GM19099 (cell line): Measurements from ENCODE around the gene IRAK3.
A peak's percentile ranks its signal among the peaks of the same experiment; 100 is the strongest.

Source experiments
- POLR2A ChIP-seq: IDR thresholded peaks from 3 replicates; pipeline ENCODE4 v1.6.1; 2011; ENCODE audit warnings: low read depth; ENCODE audit not compliant: insufficient read length; ENCODE audit errors: extremely low read depth

IRAK3 gene

DNA sequence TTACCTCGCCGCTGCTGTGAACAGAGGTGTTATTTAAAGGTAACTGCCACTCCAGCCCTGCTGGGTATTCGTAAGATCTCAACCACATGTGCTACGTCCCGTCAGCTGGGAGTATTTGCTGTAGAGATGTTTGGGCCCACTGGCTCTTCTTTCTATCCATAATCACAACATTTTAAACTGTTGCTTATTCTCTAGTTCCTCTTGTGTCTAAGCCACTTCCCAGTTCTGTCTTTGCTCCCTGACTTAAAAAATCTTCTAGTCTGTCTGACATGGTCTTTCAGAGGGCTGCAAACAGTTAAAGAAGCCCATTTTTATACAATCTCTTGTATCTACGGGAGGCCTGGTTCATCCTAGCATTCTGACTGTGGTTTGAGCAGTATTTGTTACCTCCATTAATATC, 80.1 kb downstream of the IRAK3 start:
- no peak for TF ChIP-seq POLR2A

DNA sequence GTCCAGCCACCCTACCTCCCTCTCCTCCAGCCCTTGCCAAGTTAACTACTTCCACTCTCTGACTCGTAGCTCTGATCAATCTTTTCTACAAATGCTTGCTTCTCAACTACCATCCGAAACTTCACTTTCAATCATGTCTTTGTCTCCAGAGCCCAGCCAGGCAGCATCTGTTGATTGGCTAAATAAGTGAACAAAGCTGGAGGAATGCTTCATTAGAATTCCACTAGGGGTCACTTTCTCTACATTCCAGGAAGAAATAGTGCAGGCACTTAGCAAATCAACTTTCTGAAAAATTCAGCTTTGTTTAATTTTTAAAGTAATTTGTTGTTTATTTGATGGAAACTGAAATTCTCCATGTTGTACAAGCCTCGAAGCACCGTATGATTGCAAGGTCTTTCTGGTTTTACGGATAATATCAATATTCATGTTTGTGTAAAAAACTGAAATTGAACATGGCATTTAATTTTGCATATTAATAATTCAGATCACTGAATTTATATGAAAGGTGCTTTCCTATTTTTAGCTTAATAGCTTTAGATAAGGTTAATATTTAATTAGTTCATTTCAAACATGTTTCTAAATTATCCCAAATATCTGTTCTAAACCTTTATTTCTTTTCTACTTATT, 80.9 kb downstream of the IRAK3 start:
- TF ChIP-seq POLR2A, result no peak

DNA sequence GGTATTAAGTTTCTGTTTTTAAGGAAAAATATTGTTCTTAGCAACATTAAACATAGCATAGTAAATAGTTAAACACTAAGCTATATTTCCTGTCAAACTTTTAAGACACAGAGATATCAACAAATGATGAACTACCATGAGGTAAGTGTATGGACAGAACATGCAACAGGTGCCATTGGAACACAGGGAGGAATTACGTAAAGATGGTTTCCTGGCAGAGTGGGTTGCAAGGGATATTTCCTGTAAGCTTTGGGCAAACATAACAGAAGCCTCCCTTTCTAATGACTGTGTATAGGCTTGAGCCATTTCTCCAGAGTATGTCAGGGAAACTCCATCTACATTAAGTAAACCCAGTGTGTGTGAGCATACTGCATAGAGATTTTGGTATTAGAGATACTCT, 81.6 kb downstream of the IRAK3 start:
- no peak for TF ChIP-seq POLR2A

DNA sequence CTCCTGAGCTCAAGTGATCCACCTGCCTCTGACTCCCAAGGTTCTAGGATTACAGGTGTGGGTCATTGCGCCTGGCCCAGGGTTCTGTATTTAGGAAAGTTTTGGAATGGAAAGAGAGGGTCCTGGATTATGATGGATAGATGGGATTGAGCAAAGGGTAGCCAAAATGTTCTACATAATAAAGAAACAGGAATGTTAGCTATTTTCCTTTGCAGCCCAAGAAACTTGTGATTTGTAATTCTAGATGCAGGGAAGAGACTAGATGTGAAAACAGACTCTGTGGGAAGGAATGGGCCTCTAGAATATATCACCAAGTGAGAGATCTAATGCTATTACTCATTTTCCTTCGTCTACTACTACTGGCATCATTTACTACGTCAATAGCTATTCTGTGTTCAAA, 83.6 kb downstream of the IRAK3 start:
- no peak for TF ChIP-seq POLR2A

DNA sequence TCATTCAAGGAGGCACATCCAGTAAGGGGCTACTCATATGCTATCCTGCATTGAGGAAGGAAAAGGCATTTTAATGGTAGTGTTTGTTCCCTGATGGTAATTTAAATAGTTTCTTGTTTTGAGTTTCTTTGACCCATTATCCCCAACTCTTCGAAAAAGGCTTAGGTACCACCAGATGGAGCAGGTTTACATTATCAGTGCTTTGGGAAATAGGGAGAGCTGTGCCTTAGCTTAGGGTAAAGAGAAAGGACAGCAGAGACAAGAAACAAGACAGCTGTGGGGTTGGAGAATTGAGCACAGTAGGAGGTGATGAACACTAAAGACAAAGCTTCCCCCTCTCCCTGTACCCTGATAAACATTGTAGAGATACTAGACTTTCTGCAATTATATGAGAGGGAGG, 84.1 kb downstream of the IRAK3 start:
- TF ChIP-seq POLR2A, result no peak

DNA sequence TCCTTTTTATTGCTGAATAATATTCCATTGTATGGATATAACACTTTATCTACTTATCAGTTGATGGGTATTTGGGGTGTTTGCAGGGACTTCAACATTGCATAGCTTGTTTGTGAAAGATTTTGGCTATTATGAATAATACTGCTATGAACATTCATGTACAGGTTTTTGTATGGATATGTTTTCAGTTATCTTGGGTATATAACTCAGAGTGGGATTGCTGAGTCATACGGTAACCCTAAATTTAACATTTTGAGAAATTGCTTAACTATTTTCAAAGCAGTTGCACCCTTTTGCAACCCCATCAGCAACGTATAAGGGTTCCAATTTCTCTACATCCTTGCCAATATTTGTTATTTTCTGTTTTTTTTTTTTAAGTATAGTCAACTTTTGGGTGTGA, 86.0 kb downstream of the IRAK3 start:
- no peak for TF ChIP-seq POLR2A

DNA sequence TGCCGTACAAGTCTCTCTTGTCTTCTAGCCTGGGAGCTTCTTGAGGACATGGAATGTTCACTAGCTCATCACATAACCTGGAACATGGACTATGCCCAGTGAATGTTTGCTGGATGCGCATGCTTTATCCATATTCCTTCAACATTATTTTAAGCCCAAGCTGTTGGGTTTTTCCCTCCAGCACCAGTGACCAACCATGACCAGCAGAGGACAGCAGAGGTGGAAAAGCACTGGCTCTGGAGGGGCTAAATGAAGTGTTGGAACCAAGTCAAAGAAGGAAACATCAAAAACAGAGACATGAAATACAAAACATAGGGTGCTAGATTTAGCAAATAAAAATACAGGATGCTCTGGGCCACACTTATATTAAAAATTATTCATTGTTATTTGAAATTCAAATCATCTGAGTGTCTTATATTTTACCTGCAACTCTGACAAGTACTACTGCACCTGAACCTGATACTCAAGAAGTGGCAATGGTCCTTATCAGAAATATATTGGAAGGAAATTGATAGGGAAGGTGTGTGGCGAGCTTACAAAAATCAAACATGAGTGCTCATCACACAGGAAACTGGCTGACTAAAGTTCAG, 90.2 kb downstream of the IRAK3 start:
- no peak for TF ChIP-seq POLR2A

DNA sequence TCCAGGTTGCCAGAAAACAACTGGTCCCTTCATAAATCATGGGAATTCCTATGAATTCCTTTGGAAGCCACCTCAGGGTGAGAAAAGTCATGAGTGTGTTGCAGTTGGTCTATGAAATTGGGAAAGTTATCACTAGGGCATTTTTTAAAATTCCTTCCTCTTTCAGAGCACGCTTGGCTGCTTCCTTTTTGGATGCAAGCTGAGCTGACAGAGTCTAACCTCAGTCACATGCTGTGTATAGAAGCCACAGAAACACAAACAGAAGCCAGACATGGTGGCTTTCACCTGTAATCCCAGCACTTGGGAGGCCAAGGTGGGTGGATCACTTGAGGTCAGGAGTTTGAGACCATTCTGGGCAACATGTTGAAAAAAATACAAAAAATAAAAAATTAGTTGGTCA, 91.5 kb downstream of the IRAK3 start:
- no peak for TF ChIP-seq POLR2A

DNA sequence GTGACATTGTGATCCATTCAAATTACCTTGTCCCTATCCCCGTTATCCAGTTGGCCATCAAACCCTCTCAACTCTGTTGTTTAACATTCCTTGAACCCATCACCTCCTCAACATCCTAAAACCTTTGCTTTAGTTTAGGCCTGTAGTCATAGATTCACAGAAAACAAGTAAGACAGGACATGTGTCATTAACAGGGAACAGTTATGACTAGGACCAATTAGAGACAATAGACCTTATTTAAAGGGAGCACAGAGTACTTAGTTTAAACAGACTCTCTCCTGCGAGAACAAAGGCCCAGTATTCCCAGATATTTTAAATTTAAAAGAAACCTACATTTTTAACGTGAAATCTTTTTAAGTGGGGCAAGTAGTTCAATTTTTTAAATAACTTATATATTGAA, 93.2 kb downstream of the IRAK3 start:
- TF ChIP-seq POLR2A, result no peak

DNA sequence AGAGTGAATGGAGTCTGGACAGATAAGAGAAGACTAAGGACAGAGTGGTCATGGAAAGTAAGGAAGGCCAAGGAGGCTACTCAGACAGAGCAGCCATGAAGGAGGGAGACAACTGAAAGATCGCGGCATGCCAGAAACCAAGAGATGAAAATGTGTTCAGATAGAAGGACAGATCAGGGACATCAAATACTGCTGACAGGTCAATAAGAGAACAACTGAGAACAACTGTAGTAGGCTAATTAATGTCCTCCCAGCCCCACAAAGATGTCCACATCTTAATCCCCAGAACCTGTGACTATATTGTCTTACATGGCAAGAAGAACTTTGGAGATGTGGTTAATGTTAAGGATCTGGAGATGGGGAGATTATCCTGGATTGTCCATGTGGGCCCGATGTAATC, 98.3 kb downstream of the IRAK3 start:
- no peak for TF ChIP-seq POLR2A

DNA sequence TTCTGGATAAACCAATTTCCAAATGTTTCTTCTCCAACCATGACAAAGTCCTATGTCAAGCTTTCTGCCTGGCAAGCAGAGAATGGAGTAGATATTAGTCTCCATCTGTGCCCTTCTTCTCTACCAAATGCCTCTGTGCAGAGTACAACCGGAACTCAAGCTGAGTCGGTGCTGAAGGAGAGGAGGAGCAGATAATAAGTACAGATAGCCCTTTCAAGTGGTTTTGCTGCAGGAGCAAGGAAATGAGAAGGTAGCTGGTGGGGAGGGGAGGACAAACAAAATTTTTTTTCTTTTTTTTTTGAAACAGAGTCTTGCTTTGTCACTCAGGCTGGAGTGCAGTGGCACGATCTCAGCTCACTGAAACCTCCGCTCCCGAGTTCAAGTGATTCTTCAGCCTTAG, 99.1 kb downstream of the IRAK3 start:
- TF ChIP-seq POLR2A, result no peak

DNA sequence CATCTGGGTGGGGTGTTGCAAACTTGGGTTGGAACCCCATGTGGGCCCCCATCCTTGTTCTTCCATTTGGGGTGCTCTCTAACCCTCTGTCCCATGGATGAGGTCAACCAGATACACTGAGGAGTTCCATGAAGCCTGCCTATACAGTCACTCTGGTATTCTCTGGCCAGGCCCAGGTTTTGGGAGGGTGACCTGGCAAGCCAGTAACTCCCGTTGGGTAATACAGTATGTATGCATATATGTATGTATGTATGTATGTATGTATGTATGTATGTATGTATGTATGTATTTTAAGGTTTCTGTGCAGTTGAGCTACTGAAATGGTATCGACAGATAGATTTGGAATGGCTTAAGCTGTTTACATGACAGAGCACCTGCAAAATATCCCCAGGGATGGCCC, 100.5 kb downstream of the IRAK3 start:
- TF ChIP-seq POLR2A, result no peak

DNA sequence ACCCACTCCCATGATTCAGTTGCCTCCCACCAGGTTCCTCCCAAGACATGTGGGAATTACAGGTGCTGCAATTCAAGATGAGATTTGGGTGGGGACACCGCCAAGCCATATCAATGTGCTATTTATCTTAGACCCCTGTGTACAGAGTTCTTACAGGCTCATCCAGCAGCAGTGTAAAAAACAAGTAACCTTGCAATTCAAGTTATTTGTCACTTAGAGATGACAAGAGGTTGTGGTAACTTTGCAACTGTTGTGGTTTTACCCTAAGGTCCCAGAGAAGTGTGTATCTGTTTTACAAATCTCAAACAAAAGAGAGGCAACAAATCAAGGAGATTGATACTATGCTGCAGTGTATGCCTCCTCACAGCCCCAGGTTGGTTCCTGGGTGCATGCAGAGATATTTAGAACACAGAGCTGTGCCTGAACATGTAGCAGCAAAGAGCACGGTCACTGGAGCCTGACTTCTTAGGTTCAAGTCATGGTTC, 101.7 kb downstream of the IRAK3 start:
- no peak for TF ChIP-seq POLR2A

DNA sequence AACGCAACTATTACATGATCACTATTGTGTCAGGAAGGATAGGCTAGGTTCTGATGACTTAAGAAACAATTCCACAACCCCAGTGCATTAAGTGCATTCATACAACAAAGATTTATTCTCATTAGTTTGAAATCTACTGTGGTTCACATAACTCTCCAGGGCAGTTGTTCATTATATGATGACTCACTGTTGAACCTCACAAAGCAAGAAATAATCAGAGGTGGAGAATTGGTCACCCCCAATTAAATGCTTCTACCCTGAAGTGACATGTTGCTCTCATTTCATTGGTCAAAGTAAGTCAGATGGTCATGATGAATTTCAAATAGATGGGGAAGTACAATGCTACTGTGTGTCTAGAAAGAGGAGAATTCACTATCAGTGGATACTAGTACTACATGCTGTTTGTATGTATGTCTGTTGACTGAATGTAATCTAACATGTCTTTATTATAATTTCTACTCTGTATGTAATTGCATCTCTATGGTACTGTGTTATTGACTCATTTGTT, 107.2 kb downstream of the IRAK3 start:
- no peak for TF ChIP-seq POLR2A

DNA sequence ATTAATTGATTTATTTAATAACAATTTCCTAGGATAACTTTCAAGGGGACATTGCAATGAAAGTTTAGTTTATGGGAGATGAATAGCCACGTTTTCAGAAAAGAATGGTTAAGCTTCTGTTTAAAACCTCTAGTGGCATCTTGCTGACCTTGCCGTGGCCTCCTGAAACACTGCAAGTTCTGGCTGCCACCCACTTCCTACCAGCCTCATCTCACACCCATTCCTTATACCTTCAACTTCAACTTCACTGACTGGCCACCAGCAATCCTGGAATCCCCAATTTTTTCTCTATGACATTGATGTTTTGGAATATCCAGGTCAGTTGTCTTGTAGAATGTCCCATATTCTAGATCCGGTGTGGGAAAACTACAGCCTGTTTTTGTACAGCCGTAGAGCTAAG, 108.1 kb downstream of the IRAK3 start:
- no peak for TF ChIP-seq POLR2A

DNA sequence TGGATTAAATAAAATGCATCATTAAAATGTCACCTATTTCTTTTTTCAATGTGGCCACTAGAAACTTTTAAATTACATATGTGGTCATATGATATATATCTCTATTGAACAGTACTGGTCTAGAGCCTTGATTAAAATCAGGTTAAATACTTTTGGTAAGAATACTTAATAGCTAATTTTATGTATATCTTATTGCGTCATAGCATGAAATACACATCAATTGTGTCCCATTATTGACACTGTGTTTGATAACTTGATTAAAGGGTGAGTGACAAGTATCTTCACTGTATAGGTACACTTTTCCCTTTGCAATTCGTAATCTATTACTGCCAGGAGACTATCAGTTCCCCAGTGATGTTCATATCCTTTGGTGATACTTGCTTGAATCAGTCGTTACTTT, 108.9 kb downstream of the IRAK3 start:
- no peak for TF ChIP-seq POLR2A

DNA sequence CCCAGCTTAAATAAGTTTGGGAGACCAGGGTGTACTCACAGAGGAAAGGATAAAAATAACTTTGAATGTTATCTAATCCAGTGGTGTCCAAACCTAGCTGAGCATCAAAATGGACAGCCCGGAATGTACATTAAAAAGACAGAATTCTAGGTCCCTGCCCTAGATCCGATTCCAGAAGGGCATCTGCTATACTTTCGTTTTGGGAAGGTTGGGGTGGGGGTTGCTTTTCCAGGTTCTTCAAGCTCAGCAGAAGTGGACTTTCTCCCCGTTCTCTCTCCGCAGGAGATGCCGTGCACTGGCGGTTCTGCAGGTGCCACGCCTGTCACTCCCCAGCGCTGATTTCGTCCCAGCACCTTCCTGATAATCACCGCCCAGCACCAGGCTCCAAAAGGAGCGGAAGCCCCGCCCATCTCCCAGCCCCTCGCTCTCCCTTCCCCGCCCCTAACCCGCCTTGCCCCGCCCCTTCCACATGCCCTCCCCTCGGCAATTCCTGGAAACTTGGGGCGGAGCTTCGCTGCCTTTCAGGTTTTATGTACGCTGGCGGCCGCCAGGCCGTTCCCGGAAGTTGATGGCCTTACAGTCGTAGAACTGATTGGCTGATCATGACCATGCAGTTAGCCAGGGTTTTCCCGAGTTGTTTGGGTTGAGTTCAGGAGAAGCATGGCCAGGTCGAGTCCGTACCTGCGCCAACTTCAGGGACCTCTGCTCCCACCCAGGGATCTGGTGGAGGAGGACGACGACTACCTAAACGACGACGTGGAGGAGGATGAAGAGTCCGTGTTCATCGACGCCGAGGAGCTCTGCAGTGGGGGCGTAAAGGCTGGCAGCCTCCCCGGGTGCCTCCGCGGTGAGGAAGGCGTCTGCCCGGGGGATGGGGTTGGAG, 113.2 kb downstream of the IRAK3 start, which contains the start of gene HELB:
Gene HELB (plus strand): TSS at position 550 of the 883 bp plus-strand sequence. CDS start 111 bp downstream, at position 661.
- peak; percentile 79 for TF ChIP-seq POLR2A

DNA sequence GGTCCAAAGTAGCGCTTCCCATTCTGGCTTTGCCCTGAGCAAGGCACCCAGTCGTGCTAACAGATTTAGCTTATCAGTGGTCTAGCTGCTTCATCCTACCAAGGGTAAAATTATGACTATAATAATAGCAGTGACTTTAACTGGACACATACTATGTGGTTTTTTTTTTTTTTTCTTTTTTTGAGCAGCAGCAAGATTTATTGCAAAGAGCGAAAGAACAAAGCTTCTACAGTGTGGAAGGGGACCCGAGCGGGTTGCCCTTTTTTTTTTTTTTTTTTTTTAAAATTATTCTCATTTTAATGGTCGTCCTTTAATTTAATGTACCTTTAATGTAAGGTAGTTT, 113.8 kb downstream of the IRAK3 start:
- TF ChIP-seq POLR2A, result no peak
